22Rv1 (cell line): ENCODE measurements around the gene HOXD9.

Experiments
- ZFX ChIP-seq: fragments of 450-650 bp; IDR thresholded peaks from 2 replicates; pipeline ENCODE4 v1.6.1; 2017; ENCODE audit warnings: antibody characterized with exemption, borderline replicate concordance
- TF ChIP-seq, protein P1 (sequence below): fragments of 450-650 bp; IDR thresholded peaks from 2 replicates; pipeline ENCODE4 v1.5.1; 2017; ENCODE audit warnings: mild to moderate bottlenecking

GRCh38 chr2:176103742-176104315, 18.7 kb upstream of the HOXD9 start:
- TF ChIP-seq, protein P1, sequence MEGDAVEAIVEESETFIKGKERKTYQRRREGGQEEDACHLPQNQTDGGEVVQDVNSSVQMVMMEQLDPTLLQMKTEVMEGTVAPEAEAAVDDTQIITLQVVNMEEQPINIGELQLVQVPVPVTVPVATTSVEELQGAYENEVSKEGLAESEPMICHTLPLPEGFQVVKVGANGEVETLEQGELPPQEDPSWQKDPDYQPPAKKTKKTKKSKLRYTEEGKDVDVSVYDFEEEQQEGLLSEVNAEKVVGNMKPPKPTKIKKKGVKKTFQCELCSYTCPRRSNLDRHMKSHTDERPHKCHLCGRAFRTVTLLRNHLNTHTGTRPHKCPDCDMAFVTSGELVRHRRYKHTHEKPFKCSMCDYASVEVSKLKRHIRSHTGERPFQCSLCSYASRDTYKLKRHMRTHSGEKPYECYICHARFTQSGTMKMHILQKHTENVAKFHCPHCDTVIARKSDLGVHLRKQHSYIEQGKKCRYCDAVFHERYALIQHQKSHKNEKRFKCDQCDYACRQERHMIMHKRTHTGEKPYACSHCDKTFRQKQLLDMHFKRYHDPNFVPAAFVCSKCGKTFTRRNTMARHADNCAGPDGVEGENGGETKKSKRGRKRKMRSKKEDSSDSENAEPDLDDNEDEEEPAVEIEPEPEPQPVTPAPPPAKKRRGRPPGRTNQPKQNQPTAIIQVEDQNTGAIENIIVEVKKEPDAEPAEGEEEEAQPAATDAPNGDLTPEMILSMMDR = no peak
- TF ChIP-seq ZFX = no peak
